Measurements from ENCODE around the gene SLC25A26.

Gene SLC25A26

DNA sequence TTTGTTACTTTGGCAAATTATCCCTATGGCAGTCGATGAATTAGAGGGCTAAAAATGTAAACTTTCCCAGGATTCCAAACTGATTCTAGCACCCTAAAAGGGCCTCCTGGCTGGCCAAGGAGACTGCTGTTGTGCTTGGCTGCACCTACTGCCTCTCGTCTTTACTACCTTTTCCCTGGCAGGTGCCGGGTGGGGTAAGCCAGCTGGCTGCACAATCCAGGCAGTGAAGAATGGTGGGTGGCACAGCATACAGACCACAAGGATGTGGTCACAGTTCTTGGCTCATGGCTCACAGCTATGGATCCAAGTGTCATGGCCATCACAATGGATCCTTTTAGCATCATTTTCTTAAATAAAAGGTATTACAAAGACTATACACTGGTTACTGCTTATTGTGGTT lies 20.7 kb upstream of the SLC25A26 start:
- H3K27ac ChIP-seq, result no peak overlapping the region
- no peak for DNase-seq
- no peaks in the 10 kb centered on the region for H3K9me3 ChIP-seq (ENCODE audit: severe bottlenecking)
- H3K36me3 ChIP-seq, result no peaks in the 10 kb centered on the region
- TF ChIP-seq, protein P1, sequence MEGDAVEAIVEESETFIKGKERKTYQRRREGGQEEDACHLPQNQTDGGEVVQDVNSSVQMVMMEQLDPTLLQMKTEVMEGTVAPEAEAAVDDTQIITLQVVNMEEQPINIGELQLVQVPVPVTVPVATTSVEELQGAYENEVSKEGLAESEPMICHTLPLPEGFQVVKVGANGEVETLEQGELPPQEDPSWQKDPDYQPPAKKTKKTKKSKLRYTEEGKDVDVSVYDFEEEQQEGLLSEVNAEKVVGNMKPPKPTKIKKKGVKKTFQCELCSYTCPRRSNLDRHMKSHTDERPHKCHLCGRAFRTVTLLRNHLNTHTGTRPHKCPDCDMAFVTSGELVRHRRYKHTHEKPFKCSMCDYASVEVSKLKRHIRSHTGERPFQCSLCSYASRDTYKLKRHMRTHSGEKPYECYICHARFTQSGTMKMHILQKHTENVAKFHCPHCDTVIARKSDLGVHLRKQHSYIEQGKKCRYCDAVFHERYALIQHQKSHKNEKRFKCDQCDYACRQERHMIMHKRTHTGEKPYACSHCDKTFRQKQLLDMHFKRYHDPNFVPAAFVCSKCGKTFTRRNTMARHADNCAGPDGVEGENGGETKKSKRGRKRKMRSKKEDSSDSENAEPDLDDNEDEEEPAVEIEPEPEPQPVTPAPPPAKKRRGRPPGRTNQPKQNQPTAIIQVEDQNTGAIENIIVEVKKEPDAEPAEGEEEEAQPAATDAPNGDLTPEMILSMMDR (IDR thresholded peaks at IDR 0.05; ENCODE audit: low read depth, low read length), result no peak
- H3K4me3 ChIP-seq (ENCODE audit: low read depth, low read length), result no peak overlapping the region
- no peaks in the 10 kb centered on the region for H3K27me3 ChIP-seq (ENCODE audit: insufficient read depth, low read depth, severe bottlenecking)

DNA sequence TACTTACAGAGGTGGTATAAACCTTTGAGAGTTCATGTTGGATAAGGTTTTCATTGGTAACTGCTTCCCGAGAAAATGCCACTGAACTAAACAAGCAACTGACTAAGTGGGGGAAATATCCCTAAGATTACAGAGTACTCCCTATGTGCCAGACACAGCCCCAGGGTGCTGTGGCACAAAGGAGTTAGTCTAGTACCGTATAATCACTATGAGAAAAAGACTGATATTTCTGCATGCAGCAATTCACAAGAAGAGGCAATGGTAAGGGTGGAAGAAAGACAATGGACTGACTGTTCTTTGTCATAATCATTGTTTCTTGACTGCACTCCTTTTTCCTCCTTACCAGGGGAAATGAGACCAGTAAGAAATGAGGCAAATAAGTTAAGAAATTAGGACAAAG lies 20.0 kb upstream of the SLC25A26 start:
- TF ChIP-seq, protein P1 (IDR thresholded peaks at IDR 0.05; ENCODE audit: low read depth, low read length), result no peak
- H3K27me3 ChIP-seq (ENCODE audit: insufficient read depth, low read depth, severe bottlenecking), result no peaks in the 10 kb centered on the region
- H3K36me3 ChIP-seq, result no peaks in the 10 kb centered on the region
- H3K27ac ChIP-seq, result no peak overlapping the region
- no peak for DNase-seq
- no peaks in the 10 kb centered on the region for H3K9me3 ChIP-seq (ENCODE audit: severe bottlenecking)
- no peak overlapping the region for H3K4me3 ChIP-seq (ENCODE audit: low read depth, low read length)

DNA sequence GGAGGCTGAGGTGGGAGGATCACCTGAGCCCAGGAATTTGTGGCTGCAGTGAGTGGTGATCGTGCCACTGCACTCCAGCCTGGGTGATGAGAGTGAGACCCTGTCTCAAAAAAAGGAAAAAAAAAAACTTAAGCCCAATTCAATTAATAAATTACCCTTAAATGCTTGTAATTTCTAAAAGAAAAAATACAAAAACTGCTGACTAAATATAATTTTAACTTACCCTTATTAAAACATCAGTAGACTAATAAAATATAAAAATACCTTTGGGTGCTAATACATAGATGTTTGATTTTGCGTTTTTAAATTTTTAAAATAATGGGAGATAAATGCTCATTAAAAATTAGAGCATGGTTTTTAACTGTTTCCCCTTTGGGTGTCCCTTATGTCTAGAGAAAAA lies 17.5 kb upstream of the SLC25A26 start:
- Histone ChIP-seq H3K9me3 (ENCODE audit: severe bottlenecking) (no peaks in the 10 kb centered on the region), H3K4me3 (ENCODE audit: low read depth, low read length) (no peak overlapping the region), H3K27ac (no peak overlapping the region), H3K27me3 (ENCODE audit: insufficient read depth, low read depth, severe bottlenecking) (no peaks in the 10 kb centered on the region), H3K36me3 (no peaks in the 10 kb centered on the region)
- no peak for DNase-seq
- TF ChIP-seq, protein P1 (IDR thresholded peaks at IDR 0.05; ENCODE audit: low read depth, low read length), result no peak

DNA sequence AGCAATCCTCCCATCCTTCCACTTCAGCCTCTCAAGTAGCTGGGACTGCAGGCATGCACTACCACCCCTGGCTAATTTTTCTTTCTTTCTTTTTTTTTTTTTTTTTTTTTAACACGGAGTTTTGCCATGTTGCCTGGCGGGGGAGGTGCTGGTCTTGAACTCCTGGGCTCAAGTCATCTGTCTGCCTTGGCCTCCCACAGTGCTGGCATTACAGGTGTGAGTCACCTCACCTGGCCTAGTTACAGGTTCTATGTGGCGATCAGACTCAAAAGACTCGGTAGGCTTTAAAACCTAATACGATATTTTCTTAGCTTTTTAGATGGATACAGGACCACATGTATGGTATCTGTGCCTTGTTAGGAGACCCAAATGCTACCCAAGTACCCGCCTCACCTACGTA lies 14.0 kb upstream of the SLC25A26 start:
- H3K27ac ChIP-seq, result no peak overlapping the region
- no peaks in the 10 kb centered on the region for H3K36me3 ChIP-seq
- no peaks in the 10 kb centered on the region for H3K9me3 ChIP-seq (ENCODE audit: severe bottlenecking)
- H3K27me3 ChIP-seq (ENCODE audit: insufficient read depth, low read depth, severe bottlenecking), result no peaks in the 10 kb centered on the region
- no peak overlapping the region for H3K4me3 ChIP-seq (ENCODE audit: low read depth, low read length)
- DNase-seq, result no peak
- TF ChIP-seq, protein P1 (IDR thresholded peaks at IDR 0.05; ENCODE audit: low read depth, low read length), result no peak

DNA sequence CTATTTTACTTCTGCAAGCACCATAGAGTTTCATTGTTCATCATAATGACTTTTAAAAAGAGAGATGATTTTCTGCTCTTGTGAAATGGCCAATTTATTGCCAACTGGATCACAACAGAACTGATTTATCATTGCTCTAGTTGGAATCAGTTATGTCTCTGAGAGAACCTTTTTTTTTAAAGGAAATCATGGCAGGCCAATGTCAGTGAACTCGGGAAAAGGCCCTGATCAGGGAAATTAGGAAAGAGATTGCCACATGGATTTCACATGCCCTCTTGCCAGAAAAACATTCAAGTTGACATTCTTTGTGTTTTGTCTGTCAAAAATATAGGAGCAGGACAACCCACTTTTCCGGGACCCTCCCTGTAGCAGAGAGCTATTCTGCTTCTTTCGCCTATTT lies 12.6 kb upstream of the SLC25A26 start:
- no peak overlapping the region for H3K4me3 ChIP-seq (ENCODE audit: low read depth, low read length)
- no peaks in the 10 kb centered on the region for H3K27me3 ChIP-seq (ENCODE audit: insufficient read depth, low read depth, severe bottlenecking)
- H3K36me3 ChIP-seq, result no peaks in the 10 kb centered on the region
- DNase-seq, result no peak
- TF ChIP-seq, protein P1 (IDR thresholded peaks at IDR 0.05; ENCODE audit: low read depth, low read length), result no peak
- no peak overlapping the region for H3K27ac ChIP-seq
- no peaks in the 10 kb centered on the region for H3K9me3 ChIP-seq (ENCODE audit: severe bottlenecking)

DNA sequence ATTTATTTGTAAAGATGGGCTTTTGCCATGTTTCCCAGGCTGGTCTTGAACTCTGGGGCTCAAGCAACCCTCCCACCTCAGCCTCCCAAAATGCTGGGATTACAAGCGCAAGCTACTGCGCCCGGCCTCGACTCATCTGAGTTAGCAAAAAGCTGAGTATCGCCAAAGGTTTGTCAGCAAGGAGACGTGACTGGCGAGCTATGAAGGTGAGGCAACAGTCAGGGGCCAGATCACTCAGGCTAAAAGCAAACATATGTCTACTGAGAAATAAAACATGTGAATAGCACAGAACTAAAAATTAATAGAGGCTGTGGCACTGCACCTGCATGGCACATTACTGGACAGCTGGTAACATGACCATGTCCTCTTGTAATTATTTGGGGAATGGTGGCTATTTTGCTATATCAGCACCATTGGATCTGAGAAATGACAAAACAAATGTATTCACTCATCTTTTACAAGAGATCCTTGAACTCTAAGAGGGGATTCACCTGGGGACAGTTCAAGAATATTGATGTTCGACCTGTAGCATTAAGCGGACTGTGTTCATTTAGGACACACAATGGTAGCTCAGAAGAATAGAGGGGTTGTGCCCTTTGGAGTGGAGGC lies 10.0 kb upstream of the SLC25A26 start:
- DNase-seq, result no peak
- H3K27me3 ChIP-seq (ENCODE audit: insufficient read depth, low read depth, severe bottlenecking), result no peaks in the 10 kb centered on the region
- H3K9me3 ChIP-seq (ENCODE audit: severe bottlenecking), result no peaks in the 10 kb centered on the region
- H3K27ac ChIP-seq, result no peak overlapping the region
- H3K36me3 ChIP-seq, result no peaks in the 10 kb centered on the region
- no peak overlapping the region for H3K4me3 ChIP-seq (ENCODE audit: low read depth, low read length)
- TF ChIP-seq, protein P1 (IDR thresholded peaks at IDR 0.05; ENCODE audit: low read depth, low read length), result no peak

All from WERI-Rb-1 (cell line).